SK-N-SH (cell line): ENCODE results near the gene LRP1. TPM values are rescaled to one million over a fixed set of nuclear protein-coding genes. Genes with fewer than 3 reads are reported as not detected.

Source experiments
- CTCF ChIA-PET: fragments of 300-600, 350-600 bp; formaldehyde crosslinking; extraction: SDS; loops from one replicate; lab custom pipeline; 2021; lab: Yijun Ruan, JAX
- POLR2A ChIA-PET: fragments of 350-600 bp; sonication (Branson Sonifier 250); formaldehyde crosslinking; extraction: SDS; loops from one replicate; lab custom pipeline; 2020; ENCODE audit warnings: antibody characterized with exemption, inconsistent platforms; lab: Yijun Ruan, JAX
- DNase-seq: peaks from one replicate; pipeline ENCODE4 v3.0.0; 2012
- H2AFZ ChIP-seq: fragments of 200-600 bp; sonication (generic); 2 replicates; pipeline ENCODE4 v1.8.1; 2016; ENCODE audit warnings: antibody characterized with exemption, mild to moderate bottlenecking, low read depth
- H3F3A ChIP-seq: fragments of 200-600 bp; sonication (generic); replicated peaks from 2 replicates; pipeline ENCODE3; 2016; ENCODE audit warnings: antibody characterized with exemption, mild to moderate bottlenecking; ENCODE audit not compliant: insufficient read depth
- H3K27ac ChIP-seq, 2 experiments: fragments of 200-500 bp in 1 of 2; fragments of 200-600 bp in 1 of 2; sonication (Bioruptor generic) in 1 of 2; sonication (generic), shearing (Covaris generic) in 1 of 2; 2 replicates each; pipeline versions ENCODE4 v1.5.1 to v1.6.1; 2014 to 2016; ENCODE audit warnings: low read depth in 2 of 2, inconsistent platforms in 1 of 2, low read length in 1 of 2, mild to moderate bottlenecking in 1 of 2, mixed read lengths in 1 of 2
- H3K27me3 ChIP-seq: fragments of 200-600 bp; sonication (generic), shearing (Covaris generic); 2 replicates; pipeline ENCODE4 v1.6.1; 2016; ENCODE audit warnings: mixed run types; ENCODE audit not compliant: insufficient read depth
- H3K36me3 ChIP-seq, 2 experiments: fragments of 200-500 bp in 1 of 2; fragments of 200-600 bp in 1 of 2; sonication (Bioruptor generic) in 1 of 2; sonication (generic) in 1 of 2; replicated peaks in 1 of 2; 2 replicates each; pipeline versions ENCODE3 to v1.5.1; 2014 to 2016; ENCODE audit warnings: low read length in 1 of 2, mild to moderate bottlenecking in 1 of 2; ENCODE audit not compliant: insufficient read depth in 2 of 2, control insufficient read depth in 1 of 2
- H3K4me1 ChIP-seq, 2 experiments: fragments of 200-500 bp in 1 of 2; fragments of 200-600 bp in 1 of 2; sonication (Bioruptor generic) in 1 of 2; sonication (generic), shearing (Covaris generic) in 1 of 2; 2 replicates each; pipeline versions ENCODE4 v1.5.1 to v1.6.1; 2014 to 2016; ENCODE audit warnings: low read depth in 1 of 2, low read length in 1 of 2, mixed run types in 1 of 2; ENCODE audit not compliant: insufficient read depth in 2 of 2, control insufficient read depth in 1 of 2
- H3K4me2 ChIP-seq: fragments of 200-600 bp; sonication (generic), shearing (Covaris generic); 2 replicates; pipeline ENCODE4 v1.6.1; 2017; ENCODE audit warnings: mixed run types
- H3K4me3 ChIP-seq, 2 experiments: fragments of 200-500 bp in 1 of 2; fragments of 200-600 bp in 1 of 2; sonication (Bioruptor generic) in 1 of 2; sonication (generic), shearing (Covaris generic) in 1 of 2; 2 replicates each; pipeline versions ENCODE4 v1.5.1 to v1.8.1; 2014 to 2016; ENCODE audit warnings: low read depth in 2 of 2, inconsistent platforms in 1 of 2, low read length in 1 of 2, mild to moderate bottlenecking in 1 of 2, mixed read lengths in 1 of 2, moderate library complexity in 1 of 2
- H3K79me2 ChIP-seq: fragments of 200-600 bp; sonication (generic); 2 replicates; pipeline ENCODE4 v1.8.1; 2017; ENCODE audit warnings: mild to moderate bottlenecking; ENCODE audit not compliant: insufficient read depth
- H3K9ac ChIP-seq: fragments of 200-600 bp; sonication (generic); 2 replicates; pipeline ENCODE4 v1.6.1; 2017; ENCODE audit warnings: mixed run types
- H3K9me2 ChIP-seq: fragments of 200-600 bp; sonication (generic); 2 replicates; pipeline ENCODE4 v1.6.1; 2017; ENCODE audit warnings: mixed run types
- H3K9me3 ChIP-seq: fragments of 200-600 bp; sonication (generic); 2 replicates; pipeline ENCODE4 v1.6.1; 2017; ENCODE audit warnings: mixed run types, mild to moderate bottlenecking, moderate library complexity
- H4K20me1 ChIP-seq: fragments of 200-600 bp; sonication (generic); 2 replicates; pipeline ENCODE4 v1.6.1; 2017; ENCODE audit warnings: mild to moderate bottlenecking, mixed run types; ENCODE audit not compliant: insufficient read depth
- CHD2 ChIP-seq: fragments of 150-350 bp; IDR thresholded peaks from 2 replicates; pipeline ENCODE4 v1.6.1; 2018; ENCODE audit warnings: low read length; ENCODE audit not compliant: partially characterized antibody
- ELF1 ChIP-seq: IDR thresholded peaks from 2 replicates; pipeline ENCODE4 v1.4.0; 2012
- FOXJ3 ChIP-seq: sonication (generic); formaldehyde crosslinking; IDR thresholded peaks from 2 replicates; pipeline ENCODE4 v1.5.1; 2020; ENCODE audit warnings: mild to moderate bottlenecking, missing genetic modification reagents
- GABPA ChIP-seq: IDR thresholded peaks from 2 replicates; pipeline ENCODE4 v1.4.0; 2012; ENCODE audit warnings: low read depth, mild to moderate bottlenecking
- JUND ChIP-seq: IDR thresholded peaks from 2 replicates; pipeline ENCODE4 v1.4.0; 2012
- MEF2A ChIP-seq: IDR thresholded peaks from 2 replicates; pipeline ENCODE4 v1.4.0; 2012; ENCODE audit warnings: low read depth, borderline replicate concordance
- NFIC ChIP-seq: IDR thresholded peaks from 2 replicates; pipeline ENCODE4 v1.4.0; 2012; ENCODE audit warnings: borderline replicate concordance
- RAD21 ChIP-seq: IDR thresholded peaks from 2 replicates; pipeline ENCODE4 v1.6.1; 2012; ENCODE audit warnings: mild to moderate bottlenecking, low read length
- RCOR1 ChIP-seq: fragments of 150-350 bp; IDR thresholded peaks from 2 replicates; pipeline ENCODE4 v1.6.1; 2017; ENCODE audit warnings: antibody characterized with exemption, low read length
- RFX5 ChIP-seq: IDR thresholded peaks from 2 replicates; pipeline ENCODE4 v1.6.1; 2012; ENCODE audit warnings: mild to moderate bottlenecking, improper control_type of control experiment, low read length
- TCF12 ChIP-seq: IDR thresholded peaks from 2 replicates; pipeline ENCODE4 v1.4.0; 2012
- TEAD4 ChIP-seq: IDR thresholded peaks from 2 replicates; pipeline ENCODE4 v1.4.0; 2012; ENCODE audit warnings: mild to moderate bottlenecking, borderline replicate concordance; ENCODE audit not compliant: insufficient read depth
- WGBS: methylation state at CpG from one replicate; pipeline ENCODE4 v1.1.6; 2017; ENCODE audit warnings: low lambda C conversion rate; 5-methylcytosine and 5-hydroxymethylcytosine counted together
- polyA plus RNA-seq, 3 experiments: library from polyadenylated mRNA; depleted of rRNA; stranded (reverse); fragments of >200 nt; gene quantifications; 2 replicates each; pipeline ENCODE4 v1.2.3, GENCODE V29; 2012
- TF ChIP-seq, protein P1 (sequence below): fragments of 200-600 bp; sonication (generic); IDR thresholded peaks from 2 replicates; pipeline ENCODE4 v1.6.1; 2017; ENCODE audit warnings: antibody characterized with exemption, mild to moderate bottlenecking, moderate library complexity
- TF ChIP-seq, protein P2 (sequence below): IDR thresholded peaks from 2 replicates; pipeline ENCODE4 v1.4.0; 2012; ENCODE audit warnings: low read depth, borderline replicate concordance
- TF ChIP-seq, protein P3 (sequence below): IDR thresholded peaks from 2 replicates; pipeline ENCODE4; 2012
- TF ChIP-seq, protein P4 (sequence below): IDR thresholded peaks from 2 replicates; pipeline ENCODE4 v1.6.1; 2012; ENCODE audit warnings: mild to moderate bottlenecking, low read depth, low read length, moderate library complexity
- TF ChIP-seq, protein P5 (sequence below): fragments of 150-350 bp; IDR thresholded peaks from 2 replicates; pipeline ENCODE4 v1.6.1; 2016; ENCODE audit warnings: mild to moderate bottlenecking, low read depth, low read length
- TF ChIP-seq, protein P6 (sequence below): IDR thresholded peaks from 2 replicates; pipeline ENCODE4 v1.4.0; 2012; ENCODE audit warnings: low read depth
- TF ChIP-seq, protein P7 (sequence below): fragments of 150-350 bp; IDR thresholded peaks from 2 replicates; pipeline ENCODE4 v1.6.1; 2017; ENCODE audit warnings: antibody characterized with exemption, low read length, low read depth, borderline replicate concordance

Gene LRP1
- polyA plus RNA-seq, 1 of the 3 experiments (the other 2 are of a cell fraction), result 55.0 TPM

DNA sequence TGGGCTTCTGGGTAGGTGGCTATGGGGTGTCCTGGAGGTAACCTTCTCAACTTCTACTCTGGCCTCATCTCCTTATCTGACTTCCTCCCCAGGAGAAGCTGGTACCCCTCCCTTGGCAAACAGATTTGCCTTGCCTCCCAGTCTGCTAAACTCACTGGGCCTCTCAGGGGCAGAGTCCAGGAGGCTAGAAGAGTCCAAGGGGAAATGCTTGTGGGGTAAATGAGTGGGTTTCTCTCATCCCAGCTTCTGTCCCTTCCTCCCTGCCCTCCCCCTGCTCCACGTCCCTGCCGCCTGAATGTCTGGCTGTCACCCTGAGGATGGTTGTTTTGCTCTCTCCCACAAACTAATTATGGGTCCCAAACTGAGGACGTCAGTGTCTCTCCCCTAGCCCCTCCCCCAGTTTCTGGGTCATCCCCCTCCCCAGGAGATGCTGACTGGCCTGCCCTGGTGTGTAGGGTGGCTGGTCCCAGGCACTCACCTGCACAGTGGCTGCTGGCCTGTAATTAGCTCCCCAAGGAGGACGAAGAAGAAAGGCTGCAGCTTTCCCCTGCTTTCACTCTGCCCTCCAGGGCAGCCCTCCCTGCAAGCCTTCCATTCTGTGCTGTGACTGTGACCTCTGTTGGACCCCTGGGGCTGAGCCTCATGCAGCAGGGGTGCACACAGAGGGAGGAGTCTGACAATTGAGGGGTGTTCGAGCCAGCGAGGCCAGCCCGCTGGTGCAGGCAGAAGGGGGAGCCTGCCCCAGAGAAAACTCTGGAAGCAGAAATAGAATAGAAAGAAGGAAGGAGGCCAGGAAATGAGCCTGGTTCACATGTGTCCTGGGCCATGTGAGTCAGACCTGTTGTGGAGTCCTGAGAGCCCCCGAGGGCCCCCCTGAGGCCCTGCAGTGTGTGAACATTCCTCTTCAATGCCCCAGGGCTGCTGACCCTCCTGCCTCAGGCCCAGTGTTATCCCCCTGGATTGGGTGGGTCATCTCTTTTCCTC, 19.0 kb downstream of the LRP1 start, which contains the start of gene LRP1-AS:
TSS of gene LRP1-AS (minus strand) at position 659 of the 984 bp plus-strand sequence.
- POLR2A ChIA-PET, result interaction anchor here (0.7 to 1.5 kb wide), 3 partner anchors 15 to 21 kb away, joined by 3 to 5 read pairs (median 4); partner anchors contain the start of gene LRP1
- no peaks in the 10 kb centered on the region for H3K79me2 ChIP-seq
- H3K9me2 ChIP-seq, result no peaks in the 10 kb centered on the region
- peaks cover 21 to 40% of the 10 kb centered on the region in 2 experiments; a peak in 3 of 4 replicates for H3K4me1 ChIP-seq
- no peaks in the 10 kb centered on the region for H3K27me3 ChIP-seq
- 0 out of 2 replicates have a peak within 1 kb of the TSS, but pooled peaks have one; percentile 28 for H3K4me2 ChIP-seq
- TF ChIP-seq JUND, result no peak
- no peak for TF ChIP-seq CHD2
- TF ChIP-seq, protein P1, sequence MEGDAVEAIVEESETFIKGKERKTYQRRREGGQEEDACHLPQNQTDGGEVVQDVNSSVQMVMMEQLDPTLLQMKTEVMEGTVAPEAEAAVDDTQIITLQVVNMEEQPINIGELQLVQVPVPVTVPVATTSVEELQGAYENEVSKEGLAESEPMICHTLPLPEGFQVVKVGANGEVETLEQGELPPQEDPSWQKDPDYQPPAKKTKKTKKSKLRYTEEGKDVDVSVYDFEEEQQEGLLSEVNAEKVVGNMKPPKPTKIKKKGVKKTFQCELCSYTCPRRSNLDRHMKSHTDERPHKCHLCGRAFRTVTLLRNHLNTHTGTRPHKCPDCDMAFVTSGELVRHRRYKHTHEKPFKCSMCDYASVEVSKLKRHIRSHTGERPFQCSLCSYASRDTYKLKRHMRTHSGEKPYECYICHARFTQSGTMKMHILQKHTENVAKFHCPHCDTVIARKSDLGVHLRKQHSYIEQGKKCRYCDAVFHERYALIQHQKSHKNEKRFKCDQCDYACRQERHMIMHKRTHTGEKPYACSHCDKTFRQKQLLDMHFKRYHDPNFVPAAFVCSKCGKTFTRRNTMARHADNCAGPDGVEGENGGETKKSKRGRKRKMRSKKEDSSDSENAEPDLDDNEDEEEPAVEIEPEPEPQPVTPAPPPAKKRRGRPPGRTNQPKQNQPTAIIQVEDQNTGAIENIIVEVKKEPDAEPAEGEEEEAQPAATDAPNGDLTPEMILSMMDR, result no peak
- TF ChIP-seq, protein P2, sequence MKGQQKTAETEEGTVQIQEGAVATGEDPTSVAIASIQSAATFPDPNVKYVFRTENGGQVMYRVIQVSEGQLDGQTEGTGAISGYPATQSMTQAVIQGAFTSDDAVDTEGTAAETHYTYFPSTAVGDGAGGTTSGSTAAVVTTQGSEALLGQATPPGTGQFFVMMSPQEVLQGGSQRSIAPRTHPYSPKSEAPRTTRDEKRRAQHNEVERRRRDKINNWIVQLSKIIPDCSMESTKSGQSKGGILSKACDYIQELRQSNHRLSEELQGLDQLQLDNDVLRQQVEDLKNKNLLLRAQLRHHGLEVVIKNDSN, result no peak
- TF ChIP-seq RAD21, result no peak
- no peak for TF ChIP-seq NFIC
- TF ChIP-seq, protein P3, sequence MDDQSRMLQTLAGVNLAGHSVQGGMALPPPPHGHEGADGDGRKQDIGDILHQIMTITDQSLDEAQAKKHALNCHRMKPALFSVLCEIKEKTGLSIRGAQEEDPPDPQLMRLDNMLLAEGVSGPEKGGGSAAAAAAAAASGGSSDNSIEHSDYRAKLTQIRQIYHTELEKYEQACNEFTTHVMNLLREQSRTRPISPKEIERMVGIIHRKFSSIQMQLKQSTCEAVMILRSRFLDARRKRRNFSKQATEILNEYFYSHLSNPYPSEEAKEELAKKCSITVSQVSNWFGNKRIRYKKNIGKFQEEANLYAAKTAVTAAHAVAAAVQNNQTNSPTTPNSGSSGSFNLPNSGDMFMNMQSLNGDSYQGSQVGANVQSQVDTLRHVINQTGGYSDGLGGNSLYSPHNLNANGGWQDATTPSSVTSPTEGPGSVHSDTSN, result no peak
- TF ChIP-seq, protein P4, sequence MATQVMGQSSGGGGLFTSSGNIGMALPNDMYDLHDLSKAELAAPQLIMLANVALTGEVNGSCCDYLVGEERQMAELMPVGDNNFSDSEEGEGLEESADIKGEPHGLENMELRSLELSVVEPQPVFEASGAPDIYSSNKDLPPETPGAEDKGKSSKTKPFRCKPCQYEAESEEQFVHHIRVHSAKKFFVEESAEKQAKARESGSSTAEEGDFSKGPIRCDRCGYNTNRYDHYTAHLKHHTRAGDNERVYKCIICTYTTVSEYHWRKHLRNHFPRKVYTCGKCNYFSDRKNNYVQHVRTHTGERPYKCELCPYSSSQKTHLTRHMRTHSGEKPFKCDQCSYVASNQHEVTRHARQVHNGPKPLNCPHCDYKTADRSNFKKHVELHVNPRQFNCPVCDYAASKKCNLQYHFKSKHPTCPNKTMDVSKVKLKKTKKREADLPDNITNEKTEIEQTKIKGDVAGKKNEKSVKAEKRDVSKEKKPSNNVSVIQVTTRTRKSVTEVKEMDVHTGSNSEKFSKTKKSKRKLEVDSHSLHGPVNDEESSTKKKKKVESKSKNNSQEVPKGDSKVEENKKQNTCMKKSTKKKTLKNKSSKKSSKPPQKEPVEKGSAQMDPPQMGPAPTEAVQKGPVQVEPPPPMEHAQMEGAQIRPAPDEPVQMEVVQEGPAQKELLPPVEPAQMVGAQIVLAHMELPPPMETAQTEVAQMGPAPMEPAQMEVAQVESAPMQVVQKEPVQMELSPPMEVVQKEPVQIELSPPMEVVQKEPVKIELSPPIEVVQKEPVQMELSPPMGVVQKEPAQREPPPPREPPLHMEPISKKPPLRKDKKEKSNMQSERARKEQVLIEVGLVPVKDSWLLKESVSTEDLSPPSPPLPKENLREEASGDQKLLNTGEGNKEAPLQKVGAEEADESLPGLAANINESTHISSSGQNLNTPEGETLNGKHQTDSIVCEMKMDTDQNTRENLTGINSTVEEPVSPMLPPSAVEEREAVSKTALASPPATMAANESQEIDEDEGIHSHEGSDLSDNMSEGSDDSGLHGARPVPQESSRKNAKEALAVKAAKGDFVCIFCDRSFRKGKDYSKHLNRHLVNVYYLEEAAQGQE, result no peak
- no peak for TF ChIP-seq RFX5
- no peak for TF ChIP-seq GABPA
- no peak for TF ChIP-seq FOXJ3 (CRISPR knock-in tag)
- TF ChIP-seq, protein P5, sequence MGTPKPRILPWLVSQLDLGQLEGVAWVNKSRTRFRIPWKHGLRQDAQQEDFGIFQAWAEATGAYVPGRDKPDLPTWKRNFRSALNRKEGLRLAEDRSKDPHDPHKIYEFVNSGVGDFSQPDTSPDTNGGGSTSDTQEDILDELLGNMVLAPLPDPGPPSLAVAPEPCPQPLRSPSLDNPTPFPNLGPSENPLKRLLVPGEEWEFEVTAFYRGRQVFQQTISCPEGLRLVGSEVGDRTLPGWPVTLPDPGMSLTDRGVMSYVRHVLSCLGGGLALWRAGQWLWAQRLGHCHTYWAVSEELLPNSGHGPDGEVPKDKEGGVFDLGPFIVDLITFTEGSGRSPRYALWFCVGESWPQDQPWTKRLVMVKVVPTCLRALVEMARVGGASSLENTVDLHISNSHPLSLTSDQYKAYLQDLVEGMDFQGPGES, result no peak
- TF ChIP-seq TCF12, result no peak
- no peak for TF ChIP-seq RCOR1
- TF ChIP-seq, protein P6, sequence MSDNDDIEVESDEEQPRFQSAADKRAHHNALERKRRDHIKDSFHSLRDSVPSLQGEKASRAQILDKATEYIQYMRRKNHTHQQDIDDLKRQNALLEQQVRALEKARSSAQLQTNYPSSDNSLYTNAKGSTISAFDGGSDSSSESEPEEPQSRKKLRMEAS, result no peak
- TF ChIP-seq, protein P7, sequence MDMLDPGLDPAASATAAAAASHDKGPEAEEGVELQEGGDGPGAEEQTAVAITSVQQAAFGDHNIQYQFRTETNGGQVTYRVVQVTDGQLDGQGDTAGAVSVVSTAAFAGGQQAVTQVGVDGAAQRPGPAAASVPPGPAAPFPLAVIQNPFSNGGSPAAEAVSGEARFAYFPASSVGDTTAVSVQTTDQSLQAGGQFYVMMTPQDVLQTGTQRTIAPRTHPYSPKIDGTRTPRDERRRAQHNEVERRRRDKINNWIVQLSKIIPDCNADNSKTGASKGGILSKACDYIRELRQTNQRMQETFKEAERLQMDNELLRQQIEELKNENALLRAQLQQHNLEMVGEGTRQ, result no peak
- no peak for TF ChIP-seq ELF1
- TF ChIP-seq TEAD4, result no peak
- no peak for TF ChIP-seq MEF2A
- DNase-seq, result no peak
- CTCF ChIA-PET, result interaction anchor here (0.6 to 33.3 kb wide), 9 partner anchors 12 to 648 kb away, joined by 3 to 616 read pairs (median 4); partner anchors contain the start of gene LRP1
- H3K36me3 ChIP-seq, result peaks cover 16 to 55% of the 10 kb centered on the region in 2 experiments
- WGBS, result 72% methylated on average over 7 of the region's 8 CpGs
- H3K9me3 ChIP-seq, result no peaks in the 10 kb centered on the region
- H3K27ac ChIP-seq, result peak within 1 kb of the TSS; percentile 29 to 41; a peak in 3 of 4 replicates
- no peak within 1 kb of the TSS; the same call in 1 of the 2 replicates for H3K9ac ChIP-seq
- H2AFZ ChIP-seq, result no peak within 1 kb of the TSS
- H3F3A ChIP-seq, result peaks cover 21% of the 10 kb centered on the region
- peaks cover 5% of the 10 kb centered on the region; the same call in 1 of the 2 replicates for H4K20me1 ChIP-seq
- no peak within 1 kb of the TSS for H3K4me3 ChIP-seq
